ENCODE results near the gene FAM217B.
A peak's percentile ranks its signal among the peaks of the same experiment; 100 is the strongest.

The FAM217B gene, protein sequence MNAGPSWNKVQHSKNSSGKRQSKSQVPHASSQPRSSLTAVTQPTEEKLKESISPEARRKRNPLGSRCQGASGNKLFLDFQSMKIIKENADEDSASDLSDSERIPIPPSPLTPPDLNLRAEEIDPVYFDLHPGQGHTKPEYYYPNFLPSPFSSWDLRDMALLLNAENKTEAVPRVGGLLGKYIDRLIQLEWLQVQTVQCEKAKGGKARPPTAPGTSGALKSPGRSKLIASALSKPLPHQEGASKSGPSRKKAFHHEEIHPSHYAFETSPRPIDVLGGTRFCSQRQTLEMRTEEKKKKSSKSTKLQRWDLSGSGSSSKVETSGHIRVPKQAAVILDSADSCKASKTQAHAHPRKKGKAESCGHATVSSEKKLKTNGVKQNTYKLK

GRCh38 chr20:59940129-59940955 lies at the start of gene FAM217B, which contains the start of gene PPP1R3D:
Gene FAM217B, plus strand, starts transcription at chr20:59940389. Its CDS starts 3,555 bp downstream, at chr20:59943944.
Gene PPP1R3D, minus strand, starts transcription at chr20:59940305. Its CDS starts 374 bp downstream, at chr20:59939931.
- peak within 1 kb of the TSS; percentile 98 for H2AFZ ChIP-seq (ENCODE audit: low read depth, low read length)
- H3K4me1 ChIP-seq (ENCODE audit: insufficient read depth, low read length), result peaks cover 21% of the 10 kb centered on the region
- peaks cover 24% of the 10 kb centered on the region for H3K36me3 ChIP-seq (ENCODE audit: insufficient read depth, low read length)
- H3K9me3 ChIP-seq (ENCODE audit: low read length), result no peaks in the 10 kb centered on the region
- H3K27me3 ChIP-seq (ENCODE audit: insufficient read depth, low read length), result no peaks in the 10 kb centered on the region
- H3K4me3 ChIP-seq (ENCODE audit: low read length), result peak within 1 kb of the TSS; percentile 78

- Histone ChIP-seq H2AFZ (ENCODE audit: low read depth, low read length) (no peak overlapping the region), H3K4me3 (ENCODE audit: low read length) (no peak overlapping the region), H3K27me3 (ENCODE audit: insufficient read depth, low read length) (peaks cover 7% of the 10 kb centered on the region), H3K9me3 (ENCODE audit: low read length) (no peaks in the 10 kb centered on the region), H3K4me1 (ENCODE audit: insufficient read depth, low read length) (no peaks in the 10 kb centered on the region), H3K36me3 (ENCODE audit: insufficient read depth, low read length) (no peaks in the 10 kb centered on the region)
Observed at GRCh38 chr20:59891581-59891980, 48.6 kb upstream of the FAM217B start.

DNA sequence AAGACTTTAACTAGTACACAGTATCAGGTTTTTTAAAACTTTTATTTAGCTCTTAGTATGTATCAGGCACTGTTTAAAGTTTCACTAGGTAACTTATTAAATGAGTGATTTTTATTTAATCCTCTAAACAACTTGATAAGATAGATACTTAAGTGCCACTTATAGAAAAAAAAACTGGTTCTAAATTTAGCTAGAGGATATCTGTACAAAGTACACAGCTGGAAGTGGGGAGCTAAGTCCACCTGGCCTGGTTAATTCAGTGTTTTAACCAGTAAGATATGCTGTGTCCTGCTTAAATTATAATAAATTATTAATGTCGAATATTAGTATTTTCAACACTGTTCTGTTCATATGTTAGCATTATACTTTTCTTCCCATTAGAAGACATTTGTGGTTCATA lies 44.3 kb upstream of the FAM217B start:
- Histone ChIP-seq H2AFZ (ENCODE audit: low read depth, low read length) (no peak overlapping the region), H3K4me3 (ENCODE audit: low read length) (no peak overlapping the region), H3K36me3 (ENCODE audit: insufficient read depth, low read length) (no peaks in the 10 kb centered on the region), H3K4me1 (ENCODE audit: insufficient read depth, low read length) (no peaks in the 10 kb centered on the region), H3K9me3 (ENCODE audit: low read length) (no peaks in the 10 kb centered on the region), H3K27me3 (ENCODE audit: insufficient read depth, low read length) (peaks cover 9% of the 10 kb centered on the region)

- no peaks in the 10 kb centered on the region for H3K4me1 ChIP-seq (ENCODE audit: insufficient read depth, low read length)
- peaks cover 9% of the 10 kb centered on the region for H3K27me3 ChIP-seq (ENCODE audit: insufficient read depth, low read length)
- H3K36me3 ChIP-seq (ENCODE audit: insufficient read depth, low read length), result no peaks in the 10 kb centered on the region
- H3K9me3 ChIP-seq (ENCODE audit: low read length), result no peaks in the 10 kb centered on the region
- no peak overlapping the region for H3K4me3 ChIP-seq (ENCODE audit: low read length)
- no peak overlapping the region for H2AFZ ChIP-seq (ENCODE audit: low read depth, low read length)
Observed at GRCh38 chr20:59902470-59902869, 37.7 kb upstream of the FAM217B start.

DNA sequence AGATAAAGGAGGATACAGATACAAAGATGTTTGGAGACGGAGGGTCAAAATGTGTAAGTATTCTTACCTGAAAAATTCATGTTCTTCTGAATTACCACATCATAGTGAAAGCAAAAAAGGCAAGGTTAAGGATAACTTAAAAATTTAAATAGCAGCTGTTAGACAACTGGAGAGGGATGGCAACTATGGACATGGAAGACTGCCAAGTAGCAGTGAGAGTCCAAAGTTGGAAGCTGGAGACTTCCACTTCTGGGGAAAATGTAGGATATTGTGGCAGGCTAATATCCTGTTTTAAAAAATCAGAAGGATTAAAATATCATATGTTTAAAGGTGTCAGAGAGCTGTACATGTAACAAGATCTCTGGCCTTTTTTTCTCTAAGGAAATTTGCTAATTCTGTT lies 36.6 kb upstream of the FAM217B start:
- Histone ChIP-seq H3K4me1 (ENCODE audit: insufficient read depth, low read length) (no peaks in the 10 kb centered on the region), H3K36me3 (ENCODE audit: insufficient read depth, low read length) (no peaks in the 10 kb centered on the region), H2AFZ (ENCODE audit: low read depth, low read length) (no peak overlapping the region), H3K4me3 (ENCODE audit: low read length) (no peak overlapping the region), H3K9me3 (ENCODE audit: low read length) (no peaks in the 10 kb centered on the region), H3K27me3 (ENCODE audit: insufficient read depth, low read length) (peaks cover 10% of the 10 kb centered on the region)

- Histone ChIP-seq H2AFZ (ENCODE audit: low read depth, low read length) (no peak overlapping the region), H3K27me3 (ENCODE audit: insufficient read depth, low read length) (peaks cover 11% of the 10 kb centered on the region), H3K36me3 (ENCODE audit: insufficient read depth, low read length) (no peaks in the 10 kb centered on the region)
Observed at GRCh38 chr20:59908855-59909254, 31.3 kb upstream of the FAM217B start.

DNA sequence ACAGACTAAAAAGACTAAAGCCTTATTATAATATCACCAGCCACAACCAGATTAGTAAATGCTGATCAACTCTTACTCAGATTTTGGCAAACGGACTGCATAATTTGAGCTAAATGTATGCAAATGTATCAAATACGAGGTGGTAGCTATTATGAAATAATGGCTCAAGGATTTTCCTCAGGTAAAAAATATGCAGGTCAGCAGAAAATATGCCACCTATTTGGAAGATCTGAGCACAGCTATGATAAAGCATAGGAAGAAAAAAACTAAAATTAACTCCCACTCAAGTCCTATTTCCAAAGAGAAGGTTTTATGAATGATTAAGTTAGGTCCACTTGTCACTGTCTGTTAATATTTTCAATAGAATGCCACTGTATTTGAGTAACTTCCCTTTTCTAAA lies 29.1 kb upstream of the FAM217B start:
- Histone ChIP-seq H2AFZ (ENCODE audit: low read depth, low read length) (no peak overlapping the region), H3K36me3 (ENCODE audit: insufficient read depth, low read length) (no peaks in the 10 kb centered on the region), H3K27me3 (ENCODE audit: insufficient read depth, low read length) (peaks cover 11% of the 10 kb centered on the region), H3K4me3 (ENCODE audit: low read length) (no peak overlapping the region), H3K4me1 (ENCODE audit: insufficient read depth, low read length) (no peaks in the 10 kb centered on the region), H3K9me3 (ENCODE audit: low read length) (no peaks in the 10 kb centered on the region)

More at GRCh38 chr20:59908855-59909254, 31.3 kb upstream of the FAM217B start:
- no peak overlapping the region for H3K4me3 ChIP-seq (ENCODE audit: low read length)
- H3K9me3 ChIP-seq (ENCODE audit: low read length), result no peaks in the 10 kb centered on the region
- no peaks in the 10 kb centered on the region for H3K4me1 ChIP-seq (ENCODE audit: insufficient read depth, low read length)

DNA sequence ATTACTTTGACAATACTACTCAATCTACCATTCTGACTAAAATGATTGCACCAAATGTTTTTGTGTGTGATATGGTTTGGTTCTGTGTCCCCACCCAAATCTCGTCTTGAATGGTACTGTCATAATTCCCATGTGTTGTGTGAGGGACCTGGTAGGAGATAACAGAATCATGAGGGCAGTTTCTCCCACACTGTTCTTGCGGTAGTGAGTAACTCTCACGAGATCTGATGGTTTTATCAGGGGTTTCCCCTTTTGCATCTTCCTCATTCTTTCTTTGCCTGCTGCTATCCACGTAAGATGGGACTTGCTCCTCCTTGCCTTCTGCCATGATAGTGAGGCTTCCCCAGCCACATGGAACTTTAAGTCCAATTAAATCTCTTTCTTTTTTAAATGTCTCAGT lies 27.6 kb upstream of the FAM217B start:
- Histone ChIP-seq H3K9me3 (ENCODE audit: low read length) (no peaks in the 10 kb centered on the region), H2AFZ (ENCODE audit: low read depth, low read length) (no peak overlapping the region), H3K4me3 (ENCODE audit: low read length) (no peak overlapping the region)

GRCh38 chr20:59920944-59921343 lies 19.2 kb upstream of the FAM217B start:
- H3K27me3 ChIP-seq (ENCODE audit: insufficient read depth, low read length), result peaks cover 4% of the 10 kb centered on the region
- H3K4me3 ChIP-seq (ENCODE audit: low read length), result no peak overlapping the region
- no peaks in the 10 kb centered on the region for H3K9me3 ChIP-seq (ENCODE audit: low read length)
- H2AFZ ChIP-seq (ENCODE audit: low read depth, low read length), result no peak overlapping the region
- H3K4me1 ChIP-seq (ENCODE audit: insufficient read depth, low read length), result no peaks in the 10 kb centered on the region
- H3K36me3 ChIP-seq (ENCODE audit: insufficient read depth, low read length), result no peaks in the 10 kb centered on the region

More for the DNA sequence above, 27.6 kb upstream of the FAM217B start:
- H3K36me3 ChIP-seq (ENCODE audit: insufficient read depth, low read length), result no peaks in the 10 kb centered on the region
- H3K4me1 ChIP-seq (ENCODE audit: insufficient read depth, low read length), result no peaks in the 10 kb centered on the region
- H3K27me3 ChIP-seq (ENCODE audit: insufficient read depth, low read length), result peaks cover 11% of the 10 kb centered on the region

- no peak overlapping the region for H2AFZ ChIP-seq (ENCODE audit: low read depth, low read length)
- H3K27me3 ChIP-seq (ENCODE audit: insufficient read depth, low read length), result peaks cover 4% of the 10 kb centered on the region
- no peaks in the 10 kb centered on the region for H3K4me1 ChIP-seq (ENCODE audit: insufficient read depth, low read length)
- H3K9me3 ChIP-seq (ENCODE audit: low read length), result no peaks in the 10 kb centered on the region
- no peaks in the 10 kb centered on the region for H3K36me3 ChIP-seq (ENCODE audit: insufficient read depth, low read length)
- H3K4me3 ChIP-seq (ENCODE audit: low read length), result no peak overlapping the region
Observed at GRCh38 chr20:59923514-59923913, 16.7 kb upstream of the FAM217B start.

GRCh38 chr20:59925359-59925758 lies 14.8 kb upstream of the FAM217B start:
- Histone ChIP-seq H3K9me3 (ENCODE audit: low read length) (no peaks in the 10 kb centered on the region), H3K4me1 (ENCODE audit: insufficient read depth, low read length) (no peaks in the 10 kb centered on the region), H3K4me3 (ENCODE audit: low read length) (no peak overlapping the region)

GRCh38 chr20:59925899-59926298 lies 14.3 kb upstream of the FAM217B start:
- Histone ChIP-seq H3K27me3 (ENCODE audit: insufficient read depth, low read length) (peaks cover 4% of the 10 kb centered on the region), H3K9me3 (ENCODE audit: low read length) (no peaks in the 10 kb centered on the region), H3K4me3 (ENCODE audit: low read length) (no peak overlapping the region), H3K36me3 (ENCODE audit: insufficient read depth, low read length) (no peaks in the 10 kb centered on the region), H2AFZ (ENCODE audit: low read depth, low read length) (no peak overlapping the region), H3K4me1 (ENCODE audit: insufficient read depth, low read length) (no peaks in the 10 kb centered on the region)

More at GRCh38 chr20:59925359-59925758, 14.8 kb upstream of the FAM217B start:
- peaks cover 4% of the 10 kb centered on the region for H3K27me3 ChIP-seq (ENCODE audit: insufficient read depth, low read length)
- no peak overlapping the region for H2AFZ ChIP-seq (ENCODE audit: low read depth, low read length)
- no peaks in the 10 kb centered on the region for H3K36me3 ChIP-seq (ENCODE audit: insufficient read depth, low read length)

Data from neuron (in vitro differentiated cells).